OCI-LY7 (cell line): Measurements from ENCODE around the gene TADA1. TPM values are rescaled to one million over a fixed set of nuclear protein-coding genes. Genes with fewer than 3 reads are reported as not detected.

Experiments
- BruUV-seq: library from RNA; stranded (reverse); fragments of 400-500 nt; replicated peaks from 2 replicates; lab custom pipeline; 2021; lab: Mats Ljungman, UMichigan
- CTCF ChIA-PET: fragments of 300-600 bp; sonication (Branson Sonifier 250); formaldehyde crosslinking; loops from one replicate; lab custom pipeline; 2022; ENCODE audit warnings: antibody characterized with exemption; ENCODE audit not compliant: unreplicated experiment; lab: Charles Lee
- POLR2A ChIA-PET: fragments of 300-600 bp; sonication (Branson Sonifier 250); formaldehyde crosslinking; loops from one replicate; lab custom pipeline; 2022; ENCODE audit warnings: antibody characterized with exemption; lab: Charles Lee
- DNase-seq: peaks from one replicate; pipeline ENCODE4 v3.0.0-alpha.2; 2015; ENCODE audit warnings: low spot score
- H2AFZ ChIP-seq: fragments of 200-600 bp; sonication (generic), shearing (Covaris generic); 2 replicates; pipeline ENCODE4 v1.6.1; 2014; ENCODE audit warnings: mild to moderate bottlenecking, antibody characterized with exemption, low read length, moderate library complexity
- H3K27ac ChIP-seq: fragments of 200-600 bp; sonication (generic); 2 replicates; pipeline ENCODE4 v1.5.1; 2014; ENCODE audit warnings: mixed run types, low read depth, mild to moderate bottlenecking, moderate library complexity, low read length, inconsistent platforms; ENCODE audit not compliant: poor library complexity, severe bottlenecking
- H3K36me3 ChIP-seq: fragments of 200-600 bp; sonication (generic); 2 replicates; pipeline ENCODE4 v1.6.1; 2014; ENCODE audit warnings: mild to moderate bottlenecking, antibody characterized with exemption, low read length, moderate library complexity, mixed read lengths; ENCODE audit not compliant: insufficient read depth
- H3K4me1 ChIP-seq: fragments of 200-600 bp; sonication (generic); 2 replicates; pipeline ENCODE4 v1.5.1; 2014; ENCODE audit warnings: mild to moderate bottlenecking, low read length; ENCODE audit not compliant: insufficient read depth, poor library complexity, severe bottlenecking
- H3K4me2 ChIP-seq: fragments of 200-600 bp; sonication (generic); 2 replicates; pipeline ENCODE4 v1.6.1; 2014; ENCODE audit warnings: mild to moderate bottlenecking, low read length
- H3K4me3 ChIP-seq: fragments of 200-600 bp; sonication (generic); 2 replicates; pipeline ENCODE4 v1.5.1; 2014; ENCODE audit warnings: mild to moderate bottlenecking, low read depth, low read length; ENCODE audit not compliant: poor library complexity, severe bottlenecking
- H3K79me2 ChIP-seq: fragments of 200-600 bp; sonication (generic); 2 replicates; pipeline ENCODE4 v1.6.1; 2016; ENCODE audit warnings: low read depth, mild to moderate bottlenecking, low read length, moderate library complexity, mixed read lengths; ENCODE audit not compliant: insufficient read depth
- H3K9me2 ChIP-seq: fragments of 200-600 bp; sonication (generic); 2 replicates; pipeline ENCODE4 v1.6.1; 2016; ENCODE audit warnings: mild to moderate bottlenecking, low read length, mixed read lengths; ENCODE audit not compliant: insufficient read depth
- H3K9me3 ChIP-seq: fragments of 200-600 bp; sonication (generic); 2 replicates; pipeline ENCODE4 v1.6.1; 2014; ENCODE audit warnings: mild to moderate bottlenecking, mixed run types, low read length, mixed read lengths
- H4K20me1 ChIP-seq: fragments of 200-600 bp; sonication (generic); 2 replicates; pipeline ENCODE4 v1.6.1; 2014; ENCODE audit warnings: mild to moderate bottlenecking, antibody characterized with exemption, low read length, moderate library complexity, mixed read lengths; ENCODE audit not compliant: insufficient read depth
- EZH2phosphoT487 ChIP-seq: fragments of 200-600 bp; sonication (generic); IDR thresholded peaks from 2 replicates; pipeline ENCODE4 v1.6.1; 2018; ENCODE audit warnings: low read depth, borderline replicate concordance, mild to moderate bottlenecking, mixed run types, antibody characterized with exemption, low read length, moderate library complexity, mixed read lengths
- intact Hi-C: fragments of 100-400 bp; cut with micrococcal nuclease; formaldehyde crosslinking; loops from one replicate; pipeline ENCODE4 v1.10.0; 2022; ENCODE audit not compliant: unreplicated experiment
- total RNA-seq, 2 experiments: library from RNA; depleted of rRNA in 1 of 2; stranded (reverse); fragments of >200 nt in 1 of 2; shearing (Covaris generic) in 1 of 2; gene quantifications; 2 replicates each; pipeline ENCODE4 v1.2.3, GENCODE V29; 2014 to 2022
- TF ChIP-seq, protein P1 (sequence below): fragments of 200-600 bp; sonication (generic); conservative IDR thresholded peaks from 2 replicates; pipeline ENCODE4 v1.5.1; 2014; ENCODE audit warnings: mild to moderate bottlenecking, antibody characterized with exemption, low read length, moderate library complexity, mixed read lengths

TADA1 gene
- total RNA-seq, 2 experiments from 2014 or later, result 16.4 to 16.9 TPM

DNA sequence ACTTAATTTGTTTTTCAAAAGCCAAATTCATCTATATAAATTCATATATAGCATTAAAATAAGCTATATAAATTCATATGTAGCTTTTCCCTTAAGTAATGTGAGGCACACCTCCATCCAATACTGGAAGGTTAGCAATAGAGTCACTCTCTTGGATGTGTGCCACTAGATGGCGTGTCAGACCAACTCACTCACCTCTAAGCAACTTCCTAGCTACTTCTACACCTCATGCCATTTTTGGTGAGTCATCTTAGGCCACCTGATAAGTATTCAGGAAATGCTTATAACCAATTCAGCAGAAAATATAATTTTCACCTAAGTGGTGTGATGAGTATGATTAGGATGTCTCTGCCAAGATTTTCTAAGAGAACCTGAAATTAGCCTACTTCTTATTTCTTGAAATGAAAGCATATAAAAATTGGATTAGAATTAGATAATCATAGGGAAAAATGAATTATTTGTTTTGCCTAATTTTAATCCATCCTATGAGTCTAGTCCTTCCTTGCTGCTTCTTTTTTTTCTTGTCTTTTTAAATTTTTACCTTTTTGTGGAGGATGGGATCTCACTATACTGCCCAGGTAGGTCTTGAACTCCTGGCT lies 34.4 kb upstream of the TADA1 start:
- H3K79me2 ChIP-seq, result no peaks in the 10 kb centered on the region
- H3K27ac ChIP-seq, result no peak overlapping the region
- H2AFZ ChIP-seq, result peak overlapping the region; percentile 6; the same call in 1 of the 2 replicates
- ChIA-PET POLR2A (interaction anchor here (0.5 to 2.3 kb wide), 5 partner anchors 12 to 445 kb away, joined by 3 to 18 read pairs (median 3); no protein-coding TSS in a partner anchor), CTCF (interaction anchor here (1.1 to 6.1 kb wide), 3 partner anchors 8 to 153 kb away, joined by 3 to 105 read pairs (median 6); no protein-coding TSS in a partner anchor)
- H4K20me1 ChIP-seq, result no peaks in the 10 kb centered on the region
- BruUV-seq, result no TSS peak
- intact Hi-C loops, result loop anchor here (1.0 to 10.0 kb wide), 2 partner anchors 147 to 624 kb away; no protein-coding TSS in a partner anchor
- H3K36me3 ChIP-seq, result no peaks in the 10 kb centered on the region
- H3K4me3 ChIP-seq, result no peak overlapping the region
- H3K9me3 ChIP-seq, result peaks cover 18% of the 10 kb centered on the region
- H3K4me2 ChIP-seq, result no peak overlapping the region
- TF ChIP-seq, protein P1, sequence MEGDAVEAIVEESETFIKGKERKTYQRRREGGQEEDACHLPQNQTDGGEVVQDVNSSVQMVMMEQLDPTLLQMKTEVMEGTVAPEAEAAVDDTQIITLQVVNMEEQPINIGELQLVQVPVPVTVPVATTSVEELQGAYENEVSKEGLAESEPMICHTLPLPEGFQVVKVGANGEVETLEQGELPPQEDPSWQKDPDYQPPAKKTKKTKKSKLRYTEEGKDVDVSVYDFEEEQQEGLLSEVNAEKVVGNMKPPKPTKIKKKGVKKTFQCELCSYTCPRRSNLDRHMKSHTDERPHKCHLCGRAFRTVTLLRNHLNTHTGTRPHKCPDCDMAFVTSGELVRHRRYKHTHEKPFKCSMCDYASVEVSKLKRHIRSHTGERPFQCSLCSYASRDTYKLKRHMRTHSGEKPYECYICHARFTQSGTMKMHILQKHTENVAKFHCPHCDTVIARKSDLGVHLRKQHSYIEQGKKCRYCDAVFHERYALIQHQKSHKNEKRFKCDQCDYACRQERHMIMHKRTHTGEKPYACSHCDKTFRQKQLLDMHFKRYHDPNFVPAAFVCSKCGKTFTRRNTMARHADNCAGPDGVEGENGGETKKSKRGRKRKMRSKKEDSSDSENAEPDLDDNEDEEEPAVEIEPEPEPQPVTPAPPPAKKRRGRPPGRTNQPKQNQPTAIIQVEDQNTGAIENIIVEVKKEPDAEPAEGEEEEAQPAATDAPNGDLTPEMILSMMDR, result peak; percentile 97
- no peak for TF ChIP-seq EZH2phosphoT487
- peak; percentile 88 for DNase-seq
- H3K9me2 ChIP-seq, result no peaks in the 10 kb centered on the region
- H3K4me1 ChIP-seq, result peaks cover 6% of the 10 kb centered on the region

DNA sequence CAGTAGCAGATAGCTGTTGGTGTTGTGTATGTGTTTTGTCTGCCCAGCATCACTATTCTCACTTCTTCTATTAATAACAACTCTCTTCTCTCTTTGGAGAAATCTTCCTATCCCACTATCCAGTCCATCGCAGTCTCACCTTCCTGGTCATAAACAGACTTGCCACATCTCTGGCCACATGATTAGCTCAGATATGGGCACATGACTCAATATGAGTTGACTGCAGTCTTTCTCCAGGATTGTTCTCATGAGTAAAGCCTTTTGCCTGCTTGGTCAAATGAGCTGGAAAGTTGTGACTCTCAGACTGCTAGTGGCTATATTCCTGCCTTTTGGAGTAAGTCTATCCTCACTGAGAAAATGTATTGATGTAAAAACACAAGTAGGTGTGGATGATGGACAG lies 32.9 kb upstream of the TADA1 start:
- Histone ChIP-seq H3K36me3 (no peaks in the 10 kb centered on the region), H3K4me2 (no peak overlapping the region), H3K9me2 (no peaks in the 10 kb centered on the region), H3K9me3 (peaks cover 18% of the 10 kb centered on the region), H3K4me3 (no peak overlapping the region), H3K27ac (no peak overlapping the region), H4K20me1 (no peaks in the 10 kb centered on the region), H3K79me2 (no peaks in the 10 kb centered on the region), H2AFZ (no peak overlapping the region), H3K4me1 (peaks cover 6% of the 10 kb centered on the region)
- DNase-seq, result no peak
- CTCF ChIA-PET, result interaction anchor here (0.7 to 6.1 kb wide), 6 partner anchors 18 to 157 kb away, joined by 3 to 105 read pairs (median 4); no protein-coding TSS in a partner anchor
- BruUV-seq, result no TSS peak
- POLR2A ChIA-PET, result interaction anchor here (0.6 to 2.3 kb wide), 5 partner anchors 8 to 155 kb away, joined by 3 to 18 read pairs (median 3); no protein-coding TSS in a partner anchor
- TF ChIP-seq EZH2phosphoT487, result no peak
- intact Hi-C loops, result no loop called here

DNA sequence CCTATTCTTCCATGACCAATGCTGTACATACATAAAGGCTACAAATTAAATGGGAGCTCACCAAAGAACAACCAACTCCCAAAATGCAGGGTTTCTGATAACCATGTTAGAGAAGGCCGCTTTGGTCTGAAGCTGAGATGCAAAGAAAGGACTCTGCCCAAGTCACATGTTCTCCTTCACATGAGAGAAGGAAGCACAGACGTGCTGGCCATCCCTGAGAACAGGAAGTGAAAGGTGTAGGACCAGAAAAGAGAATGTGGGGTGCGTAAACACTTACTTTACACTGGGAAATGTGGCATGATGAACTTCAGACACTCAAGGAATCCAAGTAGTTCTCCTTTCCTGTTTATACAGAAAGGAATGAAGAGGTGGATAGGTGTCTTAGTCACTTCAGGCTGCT lies 31.7 kb upstream of the TADA1 start:
- Histone ChIP-seq H3K4me3 (no peak overlapping the region), H3K36me3 (no peaks in the 10 kb centered on the region), H2AFZ (peak overlapping the region; percentile 83), H3K4me2 (0 out of 2 replicates have a peak overlapping the region, but pooled peaks have one; percentile 16), H3K79me2 (no peaks in the 10 kb centered on the region), H3K27ac (no peak overlapping the region), H3K4me1 (peaks cover 6% of the 10 kb centered on the region), H3K9me3 (peaks cover 18% of the 10 kb centered on the region), H3K9me2 (no peaks in the 10 kb centered on the region), H4K20me1 (no peaks in the 10 kb centered on the region)
- TF ChIP-seq EZH2phosphoT487, result no peak
- TF ChIP-seq, protein P1, result no peak
- BruUV-seq, result no TSS peak
- DNase-seq, result peak; percentile 40
- intact Hi-C loops, result no loop called here
- ChIA-PET CTCF (interaction anchor here (6.1 kb wide), 1 partner anchor 152 kb away, joined by 105 read pairs; no protein-coding TSS in a partner anchor), POLR2A (interaction anchor here (0.6 to 0.9 kb wide), 4 partner anchors 8 to 607 kb away, joined by 3 read pairs; no protein-coding TSS in a partner anchor)
